Omental fat pad (tissue), 4 donors: ENCODE data around the gene RAB11A. TPM values are rescaled to one million over a fixed set of nuclear protein-coding genes. Genes with fewer than 3 reads are reported as not detected.

Experiments
- ATAC-seq: fragments of 150-250 bp; one replicate; pipeline ENCODE4 v1.9.1; 2016; ENCODE audit warnings: mild to moderate bottlenecking, moderate library complexity; ENCODE audit not compliant: low FRiP score
- DNase-seq: peaks from one replicate; pipeline ENCODE4 v3.0.0-alpha.2; 2019; ENCODE audit warnings: low spot score
- small RNA-seq: library from RNA; depleted of rRNA; stranded (forward); fragments of <200 nt; gene quantifications from one replicate; pipeline ENCODE3, GENCODE V24; 2016
- total RNA-seq, 4 donors: library from RNA; depleted of rRNA; stranded (reverse); fragments of >200 nt; gene quantifications; one replicate each; pipeline ENCODE4 v1.1.0, GENCODE V29; 2016
- TF ChIP-seq, protein P1 (sequence below), 3 donors: fragments of 450-650 bp; IDR thresholded peaks; one replicate each; pipeline ENCODE4 v1.5.1; 2016 to 2017; ENCODE audit warnings: antibody characterized with exemption in 3 of 3, mild to moderate bottlenecking in 3 of 3, moderate library complexity in 2 of 3

RAB11A gene
- total RNA-seq, 4 donors from 2014 or later: 142 to 191 (median 158) TPM

DNA sequence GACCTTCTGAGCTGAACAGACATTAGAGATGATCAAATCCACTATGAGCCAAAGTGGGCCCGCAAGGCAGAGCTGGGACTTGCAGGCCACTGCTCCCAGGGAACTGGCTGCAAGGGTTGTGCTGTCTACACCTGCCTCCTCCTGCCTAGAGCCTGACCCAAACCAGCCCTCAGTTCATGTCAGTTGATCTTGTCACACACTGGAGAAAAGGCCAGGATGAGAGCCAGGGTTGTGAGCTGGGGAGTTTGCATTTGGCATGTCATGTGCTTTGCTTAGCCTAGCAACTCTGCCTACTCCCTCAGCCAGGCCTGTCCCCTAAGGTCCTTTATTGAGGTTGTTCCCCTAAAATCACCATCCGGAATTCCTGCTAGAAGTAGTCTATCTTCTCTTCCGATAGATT is 67.8 kb downstream of the RAB11A start:
- DNase-seq (no peak), ATAC-seq (no peak)
- TF ChIP-seq, protein P1, sequence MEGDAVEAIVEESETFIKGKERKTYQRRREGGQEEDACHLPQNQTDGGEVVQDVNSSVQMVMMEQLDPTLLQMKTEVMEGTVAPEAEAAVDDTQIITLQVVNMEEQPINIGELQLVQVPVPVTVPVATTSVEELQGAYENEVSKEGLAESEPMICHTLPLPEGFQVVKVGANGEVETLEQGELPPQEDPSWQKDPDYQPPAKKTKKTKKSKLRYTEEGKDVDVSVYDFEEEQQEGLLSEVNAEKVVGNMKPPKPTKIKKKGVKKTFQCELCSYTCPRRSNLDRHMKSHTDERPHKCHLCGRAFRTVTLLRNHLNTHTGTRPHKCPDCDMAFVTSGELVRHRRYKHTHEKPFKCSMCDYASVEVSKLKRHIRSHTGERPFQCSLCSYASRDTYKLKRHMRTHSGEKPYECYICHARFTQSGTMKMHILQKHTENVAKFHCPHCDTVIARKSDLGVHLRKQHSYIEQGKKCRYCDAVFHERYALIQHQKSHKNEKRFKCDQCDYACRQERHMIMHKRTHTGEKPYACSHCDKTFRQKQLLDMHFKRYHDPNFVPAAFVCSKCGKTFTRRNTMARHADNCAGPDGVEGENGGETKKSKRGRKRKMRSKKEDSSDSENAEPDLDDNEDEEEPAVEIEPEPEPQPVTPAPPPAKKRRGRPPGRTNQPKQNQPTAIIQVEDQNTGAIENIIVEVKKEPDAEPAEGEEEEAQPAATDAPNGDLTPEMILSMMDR (IDR thresholded peaks at IDR 0.05): no peak

DNA sequence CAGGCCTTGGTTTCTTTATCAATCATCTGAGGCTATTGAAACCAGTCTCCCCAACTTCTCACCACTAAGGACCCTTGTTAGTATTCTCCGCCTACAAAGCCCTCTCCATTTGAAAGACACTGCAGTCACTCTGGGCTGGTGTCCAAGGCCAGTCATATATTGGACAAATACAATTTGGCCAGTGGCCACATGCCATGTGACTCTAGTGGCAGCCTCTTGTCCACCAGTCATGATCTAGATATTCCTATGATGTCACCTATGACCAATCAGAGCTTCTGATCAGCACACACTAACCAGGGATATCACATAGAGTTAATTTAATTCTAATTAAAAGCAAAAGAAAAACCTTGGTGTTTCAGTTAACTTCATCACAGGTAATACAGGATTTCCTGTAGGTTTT is 68.2 kb downstream of the RAB11A start:
- no peak for DNase-seq
- TF ChIP-seq, protein P1 (IDR thresholded peaks at IDR 0.05): no peak
- no peak for ATAC-seq

DNA sequence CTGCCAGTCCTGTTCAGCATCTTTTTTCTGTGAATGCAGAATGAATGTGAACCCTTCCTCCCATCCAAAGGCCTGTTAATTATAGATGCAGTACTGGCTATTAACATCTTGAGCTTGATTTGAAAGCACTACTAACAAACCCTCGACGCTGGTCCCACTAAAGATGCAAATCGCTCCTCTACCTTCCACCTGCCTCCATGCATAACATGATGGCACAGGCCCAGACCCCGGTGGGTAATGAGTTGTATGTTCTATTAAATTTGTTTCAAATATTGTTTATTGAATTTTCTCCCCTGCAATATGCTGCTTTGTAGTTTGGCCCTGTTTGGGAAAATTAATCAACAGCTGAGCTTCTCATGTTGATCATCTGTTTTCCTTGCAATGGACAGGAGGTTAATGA is 69.3 kb downstream of the RAB11A start:
- TF ChIP-seq, protein P1 (IDR thresholded peaks at IDR 0.05): no peak
- DNase-seq: no peak

DNA sequence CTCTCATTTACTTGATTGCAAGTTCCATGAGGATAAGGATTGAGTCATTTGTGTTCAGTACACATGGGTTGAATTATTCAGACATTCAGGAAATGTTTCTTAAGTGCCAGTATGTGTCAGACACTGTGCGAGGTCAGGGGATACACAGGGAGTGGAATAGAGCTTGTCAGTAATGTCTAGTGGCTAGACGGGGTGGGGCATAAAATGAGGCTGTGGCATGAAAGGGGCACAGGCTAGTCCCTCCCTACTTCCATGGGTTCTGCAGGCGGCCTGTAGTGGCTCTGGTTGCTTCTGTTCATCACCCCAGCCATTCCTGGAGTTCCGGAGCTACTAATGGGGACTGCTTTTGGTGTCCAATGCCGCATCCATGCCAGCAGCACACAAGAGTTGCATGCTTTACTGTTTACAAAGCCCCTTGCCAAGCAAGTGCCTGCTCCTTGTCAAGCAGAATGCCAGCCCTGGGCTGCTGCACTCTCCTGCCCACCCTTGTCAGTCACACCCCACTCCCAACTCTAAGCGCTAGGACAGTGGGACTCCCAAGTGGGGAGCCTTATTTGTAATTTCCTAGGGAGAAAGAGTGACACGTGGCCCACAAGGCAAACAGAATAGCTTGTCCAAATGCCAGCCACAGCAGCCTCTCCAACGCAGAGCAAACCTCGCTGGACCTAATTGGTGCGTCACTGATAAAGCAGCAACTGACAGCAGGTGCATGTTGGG is 70.8 kb downstream of the RAB11A start:
- ATAC-seq: peak; percentile 42
- TF ChIP-seq, protein P1 (IDR thresholded peaks at IDR 0.05): no peak
- no peak for DNase-seq

More for the DNA sequence above, 69.3 kb downstream of the RAB11A start:
- no peak for ATAC-seq

DNA sequence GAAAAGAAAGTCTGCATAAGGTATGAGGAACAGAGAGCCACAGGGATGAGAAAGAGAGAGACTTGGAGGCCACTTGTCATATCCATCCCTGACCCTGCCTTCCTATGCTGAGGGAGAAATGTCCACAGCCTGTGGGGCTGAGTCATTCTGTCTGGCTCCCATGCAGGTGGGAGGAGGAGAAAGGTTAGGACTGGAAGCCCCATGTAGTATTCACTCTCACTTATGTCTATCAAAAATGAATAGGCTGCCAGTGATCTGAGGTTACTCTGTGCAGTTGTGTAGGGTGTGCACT is 71.3 kb downstream of the RAB11A start:
- no peak for DNase-seq
- TF ChIP-seq, protein P1 (IDR thresholded peaks at IDR 0.05): no peak
- ATAC-seq: no peak

Small RNAs within 50 kb of the gene (small RNA-seq; reads per million reads assigned to genes)
- not detected for gene RF00026

Other genes with a start within 250 kb of the RAB11A start
- gene SLC24A1, start 247.6 kb upstream of the RAB11A start, total RNA-seq: 10 to 100 TPM in 1 of 4 donors, 1 to 10 TPM in 3; 5.8 to 11.5 (median 7.6) TPM
- gene DENND4A, start 77.2 kb upstream of the RAB11A start, total RNA-seq: 10 to 100 TPM; 38.8 to 64.8 (median 52.3) TPM